HG03139 (cell line): Measurements from ENCODE around the gene IFI44.

Source experiments
- ATAC-seq: cut with Tn5 transposase; IDR thresholded peaks from one replicate; pipeline ENCODE4 v1.9.1; 2021; ENCODE audit not compliant: unreplicated experiment

IFI44 gene

GRCh38 chr1:78649628-78650027, at the start of gene IFI44:
Gene IFI44 (plus strand): TSS chr1:78649831. CDS start chr1:78650196, 365 bp downstream.
- ATAC-seq, result peak; percentile 76

- no peak for ATAC-seq
Observed at GRCh38 chr1:78601068-78601467, 48.6 kb upstream of the IFI44 start.

- no peak for ATAC-seq
Observed at GRCh38 chr1:78603206-78603605, 46.4 kb upstream of the IFI44 start.

DNA sequence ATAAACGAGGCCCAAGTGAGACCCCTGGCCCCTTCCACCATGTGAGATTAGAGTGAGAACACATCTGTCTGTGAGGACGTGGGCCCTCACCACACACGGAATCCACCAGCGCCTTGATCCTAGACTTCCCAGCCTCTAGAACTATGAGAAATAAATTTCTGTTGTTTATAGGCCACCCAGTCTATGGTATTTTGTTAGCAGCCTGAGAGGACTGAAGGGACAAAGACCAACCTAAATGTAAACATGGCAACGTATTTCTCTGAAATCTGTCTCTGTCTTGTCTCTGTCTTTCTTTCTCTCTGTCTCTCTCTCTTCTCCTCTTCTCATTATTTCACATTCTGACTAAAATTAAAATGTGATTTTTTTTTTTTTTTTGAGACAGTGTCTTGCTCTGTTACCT, 45.0 kb upstream of the IFI44 start:
- ATAC-seq, result no peak

GRCh38 chr1:78606274-78606673, 43.4 kb upstream of the IFI44 start:
- no peak for ATAC-seq

- no peak for ATAC-seq
Observed at GRCh38 chr1:78607334-78607927, 42.2 kb upstream of the IFI44 start.

- ATAC-seq, result no peak
Observed at GRCh38 chr1:78607944-78608343, 41.7 kb upstream of the IFI44 start.

DNA sequence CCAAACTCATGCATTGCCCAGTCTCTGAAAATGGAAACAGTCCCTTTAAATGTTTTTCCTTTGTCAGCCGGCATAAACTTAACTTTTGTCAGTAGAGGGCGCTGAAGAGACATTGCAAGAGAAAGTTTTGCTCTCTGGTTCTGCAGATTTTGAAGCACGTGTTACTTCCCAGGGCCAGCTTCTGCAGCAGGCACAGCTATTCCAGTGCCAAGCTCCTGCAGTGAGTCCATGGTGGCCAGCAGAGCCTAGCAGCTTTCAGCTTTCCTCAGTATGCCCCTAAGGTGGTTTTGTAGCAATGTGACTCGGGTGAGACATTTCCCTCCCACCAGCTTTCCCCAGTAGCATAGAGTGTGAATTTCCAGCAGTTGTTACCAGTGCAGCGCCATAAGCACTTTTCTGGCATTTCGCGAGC, 32.0 kb upstream of the IFI44 start:
- ATAC-seq, result peak; percentile 39

DNA sequence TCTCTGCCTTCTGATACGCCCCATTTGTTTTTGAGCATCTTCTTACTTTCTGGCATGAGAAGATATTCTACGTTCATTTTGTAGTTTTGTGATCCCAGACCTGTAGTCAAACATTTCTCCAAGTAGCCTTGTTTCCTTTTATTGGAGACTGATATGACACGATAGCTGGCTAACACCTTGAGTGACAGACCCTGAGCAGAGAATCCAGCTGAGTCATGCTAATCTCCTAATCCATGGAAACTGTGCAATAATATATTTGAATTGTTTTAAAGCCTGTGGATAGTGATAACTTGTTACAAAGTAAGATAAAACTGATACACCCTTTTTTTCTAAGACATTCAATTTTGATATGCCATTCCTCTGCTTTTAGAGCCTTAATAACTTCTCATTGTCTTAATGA, 30.6 kb upstream of the IFI44 start:
- no peak for ATAC-seq

DNA sequence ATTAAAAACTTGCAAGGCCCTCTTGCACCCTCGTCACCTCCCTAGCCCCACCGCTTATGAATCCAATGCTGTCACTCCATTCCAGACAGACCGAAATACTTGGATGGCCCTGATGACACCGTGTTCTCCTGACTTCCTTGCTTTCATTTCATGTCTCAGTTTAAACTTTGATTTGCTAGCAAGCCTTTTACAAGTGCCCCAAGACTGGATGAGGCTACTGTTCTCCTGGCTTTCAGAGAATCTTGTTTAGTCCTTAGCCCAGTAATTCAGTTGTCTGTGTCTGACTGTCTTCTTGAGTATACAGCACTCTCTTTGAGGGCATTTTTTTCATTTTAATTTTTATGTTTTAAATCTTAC, 30.2 kb upstream of the IFI44 start:
- ATAC-seq, result peak; percentile 2

DNA sequence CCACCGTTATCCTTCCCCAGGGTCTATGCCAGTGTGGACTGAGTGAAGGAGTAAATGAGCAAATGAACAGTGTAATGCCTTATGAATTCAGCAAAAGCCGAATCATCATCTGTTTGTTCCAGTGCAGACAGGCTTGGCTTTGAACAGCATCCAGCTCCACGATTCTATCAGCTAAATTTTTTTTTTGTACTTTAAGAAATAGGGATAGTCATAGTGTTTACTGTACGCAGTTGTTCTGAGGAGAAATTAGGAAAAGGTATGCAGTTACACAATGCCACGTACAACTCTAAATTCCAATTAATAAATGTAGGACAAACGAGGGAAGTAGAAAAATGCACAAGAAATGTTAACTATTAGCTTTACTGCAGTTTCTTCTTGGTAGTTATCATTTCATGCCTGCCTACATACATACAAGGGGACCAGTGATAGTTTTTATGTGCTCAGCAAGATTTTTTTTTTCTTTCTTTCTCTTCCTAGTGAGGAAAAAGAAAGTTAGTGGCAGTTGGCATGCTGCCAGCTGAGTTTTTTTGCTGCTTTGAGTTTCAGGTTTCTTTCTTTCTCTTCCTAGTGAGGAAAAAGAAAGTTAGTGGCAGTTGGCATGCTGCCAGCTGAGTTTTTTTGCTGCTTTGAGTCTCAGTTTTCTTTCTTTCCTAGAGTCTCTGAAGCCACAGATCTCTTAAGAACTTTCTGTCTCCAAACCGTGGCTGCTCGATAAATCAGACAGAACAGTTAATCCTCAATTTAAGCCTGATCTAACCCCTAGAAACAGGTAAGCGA, 29.6 kb upstream of the IFI44 start, which contains the start of gene IFI44L:
Gene IFI44L, plus strand, starts transcription at position 646 of the 777 bp plus-strand sequence. CDS start 7,468 bp downstream, outside the sequence.
- ATAC-seq, result peak; percentile 43

GRCh38 chr1:78620666-78621065, 29.0 kb upstream of the IFI44 start:
- ATAC-seq, result no peak

DNA sequence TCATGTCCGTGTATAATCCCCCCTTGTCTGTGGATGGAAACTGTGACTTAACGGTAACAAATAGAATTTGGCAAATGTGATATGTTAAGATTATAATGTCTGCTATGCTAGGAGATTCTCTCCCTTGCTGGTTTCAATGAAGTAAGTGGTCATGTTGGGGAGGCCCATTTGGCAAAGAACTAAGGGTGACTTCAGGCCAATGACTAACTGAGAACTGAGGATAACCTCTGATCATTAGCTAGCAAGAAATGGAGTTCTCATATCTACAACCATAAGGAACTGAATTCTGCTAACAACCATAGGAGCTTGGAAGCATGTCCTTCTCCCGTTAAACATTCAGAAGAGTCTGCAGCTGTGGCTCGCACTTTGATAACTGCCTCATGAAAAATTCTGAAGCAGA, 27.1 kb upstream of the IFI44 start:
- no peak for ATAC-seq

DNA sequence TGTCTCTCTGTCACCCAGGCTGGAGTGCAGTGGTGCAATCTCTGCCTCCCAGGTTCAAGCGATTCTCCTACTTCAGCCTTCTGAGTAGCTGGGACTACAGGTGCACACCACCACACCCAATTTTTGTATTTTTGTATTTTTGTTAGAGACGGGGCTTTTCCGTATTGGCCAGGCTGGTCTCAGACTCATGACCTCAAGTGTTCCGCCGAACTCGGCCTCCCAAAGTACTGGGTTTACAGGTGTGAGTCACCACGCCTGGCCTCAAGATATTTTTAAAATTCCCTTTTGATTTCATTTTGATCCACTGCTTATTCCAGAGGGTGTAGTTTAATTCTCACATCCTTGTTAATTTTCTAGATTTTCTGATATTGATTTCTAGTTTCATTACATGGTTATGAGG, 25.6 kb upstream of the IFI44 start:
- no peak for ATAC-seq

- ATAC-seq, result no peak
Observed at GRCh38 chr1:78627321-78627720, 22.3 kb upstream of the IFI44 start.

DNA sequence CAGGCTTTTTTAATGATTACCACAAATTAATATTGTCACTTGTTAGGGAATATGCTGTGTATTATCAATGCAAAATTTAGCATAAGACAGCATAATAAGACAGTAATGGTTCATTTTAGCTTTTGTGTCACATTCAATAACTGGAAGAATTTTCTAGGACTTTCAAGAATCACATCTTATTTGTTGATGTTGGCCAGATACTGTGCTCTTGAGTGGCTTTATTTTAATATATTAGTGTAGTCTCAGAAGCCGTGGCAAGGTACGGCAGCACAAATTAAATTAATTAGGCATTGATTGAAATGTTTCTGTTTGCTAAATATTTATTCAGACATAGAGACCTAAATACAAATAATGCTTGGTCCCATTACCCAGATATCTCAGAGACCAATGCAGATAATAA, 19.0 kb upstream of the IFI44 start:
- ATAC-seq, result no peak

DNA sequence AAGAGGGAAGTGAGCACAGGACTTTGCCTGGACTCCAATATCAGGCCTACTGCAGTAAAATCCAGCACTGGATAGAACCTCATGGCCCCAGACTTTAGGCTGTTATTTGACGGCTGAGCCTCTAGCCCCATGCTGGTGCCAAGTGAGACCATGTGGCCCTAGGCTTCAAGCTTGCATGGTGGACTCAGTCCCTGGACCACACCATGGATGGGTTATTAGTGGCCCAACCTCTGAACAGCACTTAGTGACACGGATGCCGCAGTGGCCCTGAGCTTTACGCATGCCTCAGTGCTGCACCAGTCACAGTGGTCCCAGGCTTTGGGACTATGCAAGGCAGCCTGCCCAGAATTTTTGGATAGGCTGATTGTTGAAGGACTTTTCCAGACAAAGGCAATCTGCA, 16.4 kb upstream of the IFI44 start:
- no peak for ATAC-seq

GRCh38 chr1:78640462-78640861, 9.2 kb upstream of the IFI44 start:
- peak; percentile 61 for ATAC-seq

GRCh38 chr1:78641558-78641957, 8.1 kb upstream of the IFI44 start:
- no peak for ATAC-seq

- no peak for ATAC-seq
Observed at GRCh38 chr1:78645723-78646122, 3.9 kb upstream of the IFI44 start.

DNA sequence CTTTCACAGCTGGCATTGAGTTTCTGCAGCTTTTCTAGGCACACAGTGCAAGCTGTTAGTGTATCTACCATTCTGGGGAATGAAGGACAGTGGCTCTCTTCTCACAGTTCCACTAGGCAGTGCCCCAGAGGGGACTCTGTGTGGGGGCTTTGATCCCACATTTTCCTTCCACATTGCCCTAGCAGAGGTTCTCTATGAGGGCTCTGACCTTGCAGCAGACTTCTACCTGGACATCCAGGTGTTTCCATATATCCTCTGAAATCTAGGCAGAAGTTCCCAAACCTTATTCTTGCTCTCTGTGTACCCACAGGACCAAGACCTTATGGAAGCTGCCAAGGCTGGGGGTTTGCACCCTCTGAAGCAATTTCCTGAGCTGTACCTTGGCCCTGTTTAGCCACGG, 2.4 kb upstream of the IFI44 start:
- ATAC-seq, result no peak

- no peak for ATAC-seq
Observed at GRCh38 chr1:78650114-78650660, 556 bp downstream of the IFI44 start.
